Ovary (tissue), 3 donors: ENCODE measurements around the gene CPT1C.

Experiments
- CTCF ChIP-seq, 3 donors: fragments of 450-650 bp in 2 of 3; fragments of 200-600 bp in 1 of 3; IDR thresholded peaks; one replicate each; pipeline versions ENCODE4 v1.5.1 to v1.8.0; 2016 to 2022; ENCODE audit warnings: antibody characterized with exemption in 3 of 3, mild to moderate bottlenecking in 1 of 3
- EP300 ChIP-seq: sonication (generic); formaldehyde crosslinking; IDR thresholded peaks from one replicate; pipeline ENCODE4 v1.6.1; 2017; ENCODE audit warnings: antibody characterized with exemption
- POLR2A ChIP-seq: fragments of 450-650 bp; IDR thresholded peaks from one replicate; pipeline ENCODE4 v1.6.1; 2017; ENCODE audit warnings: antibody characterized with exemption, mild to moderate bottlenecking, moderate library complexity
- donor health status: DM: no; HTN: no; CAD: no.

GRCh38 chr19:49658566-49659442, 32.1 kb upstream of the CPT1C start:
- TF ChIP-seq POLR2A (no peak), CTCF (IDR thresholded peaks at IDR 0.05) (no peak), EP300 (no peak)
